Measurements from ENCODE around the gene STK4.

Gene STK4

DNA sequence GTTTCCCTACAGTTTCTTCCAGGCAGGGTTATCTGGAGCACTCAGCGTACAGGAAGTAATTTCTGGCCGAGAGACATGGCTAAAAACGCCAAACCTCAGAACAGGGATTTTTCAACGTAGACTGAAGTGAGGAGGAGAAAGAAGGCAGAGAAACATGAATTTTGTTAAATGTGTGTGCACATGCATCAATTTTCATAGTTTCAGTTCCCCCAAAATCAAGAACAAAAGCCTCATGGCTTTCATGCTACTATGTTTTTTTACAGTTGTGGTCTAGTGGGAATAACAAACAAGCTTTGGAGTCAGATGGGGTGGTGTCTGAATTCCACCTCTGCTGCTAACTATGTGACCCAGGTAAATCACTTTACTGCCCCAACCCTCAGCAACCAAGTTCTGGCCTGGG is 11.0 kb upstream of the STK4 start:
- no peak for DNase-seq

DNA sequence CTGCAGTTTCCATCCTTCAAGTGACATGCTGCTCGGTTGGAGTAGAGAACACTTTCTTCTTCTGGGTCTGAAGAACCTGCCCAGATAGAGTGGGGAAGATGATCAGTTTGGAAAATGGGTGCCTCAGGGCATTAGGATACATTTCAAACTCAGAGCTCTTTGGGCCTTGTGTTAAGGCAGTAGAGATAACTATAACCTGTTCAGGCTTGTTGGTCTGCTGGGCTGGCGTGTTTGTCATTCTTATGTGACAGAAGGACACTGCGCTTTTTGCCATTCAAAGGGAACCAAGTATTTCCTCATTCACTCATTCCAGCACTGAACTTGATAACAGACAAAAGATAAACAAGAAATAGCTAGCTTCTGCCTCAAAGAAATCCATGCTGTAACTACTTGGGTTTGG is 9.9 kb upstream of the STK4 start:
- no peak for DNase-seq

DNA sequence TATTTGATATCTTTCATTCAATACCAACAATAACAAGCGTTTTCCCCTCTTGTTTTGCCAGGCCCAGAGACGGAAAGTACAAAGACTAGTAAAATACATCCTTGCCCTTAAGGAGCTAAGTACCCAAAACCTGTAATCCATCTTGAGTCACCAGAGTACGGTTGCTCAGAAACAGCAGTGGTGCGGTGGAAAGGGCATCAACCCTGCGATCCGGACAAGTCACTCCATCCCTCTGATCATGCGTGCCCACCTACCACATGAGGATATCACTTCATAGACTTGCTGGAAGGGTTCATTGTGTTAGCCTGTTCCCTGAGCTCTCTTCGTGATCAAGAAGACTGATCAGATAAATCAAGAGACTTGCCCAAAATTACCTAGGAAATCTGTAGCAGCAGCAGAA is 8.0 kb upstream of the STK4 start:
- no peak for DNase-seq

DNA sequence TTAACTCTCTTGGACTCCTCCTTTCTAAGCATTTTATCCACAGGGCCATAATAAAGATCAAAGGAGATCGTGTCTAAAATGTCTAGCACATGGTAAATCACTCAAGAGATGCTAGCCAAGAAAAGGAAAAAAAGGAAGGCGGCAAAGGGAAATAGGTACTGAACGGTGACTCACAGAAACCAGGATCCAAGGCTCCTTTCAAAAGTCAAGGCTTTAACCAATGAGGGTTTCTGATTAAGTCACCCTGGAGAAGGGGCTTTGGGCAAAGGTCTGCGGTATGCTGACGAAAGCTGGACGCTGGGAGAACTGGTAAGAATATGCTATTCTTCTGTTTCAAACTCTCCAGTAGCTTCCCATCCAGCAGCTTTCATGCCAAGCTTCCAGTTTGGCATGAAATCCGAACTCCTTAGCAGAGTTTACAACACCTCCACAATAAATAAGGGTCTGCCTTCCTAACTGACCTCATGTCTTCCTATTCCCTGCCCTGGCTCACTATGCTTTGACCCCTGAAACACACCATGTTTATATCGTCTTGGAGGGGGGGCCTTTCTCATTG is 7.2 kb upstream of the STK4 start:
- DNase-seq: no peak

DNA sequence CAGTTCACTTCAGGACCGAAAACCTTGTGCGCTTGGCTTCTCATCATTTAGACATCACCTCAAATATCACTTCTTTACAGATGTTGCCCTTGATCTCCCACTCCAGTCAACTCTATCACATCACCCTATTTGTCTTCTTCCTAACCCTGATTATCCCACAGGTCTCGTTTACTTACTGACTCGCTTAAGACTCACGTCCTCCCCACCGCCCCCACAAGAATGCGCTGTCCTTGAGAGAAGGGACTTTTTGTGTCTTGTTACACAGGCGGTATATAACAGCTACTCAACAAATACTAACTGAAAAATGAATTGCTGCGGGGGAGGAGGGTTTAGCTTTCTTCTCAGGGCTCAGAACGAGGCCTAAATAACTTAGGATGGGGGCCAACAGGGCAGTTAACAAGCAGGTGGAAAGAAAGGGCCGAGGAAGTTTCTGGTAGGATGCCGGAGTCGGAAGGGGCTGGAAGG is 6.6 kb upstream of the STK4 start:
- no peak for DNase-seq

DNA sequence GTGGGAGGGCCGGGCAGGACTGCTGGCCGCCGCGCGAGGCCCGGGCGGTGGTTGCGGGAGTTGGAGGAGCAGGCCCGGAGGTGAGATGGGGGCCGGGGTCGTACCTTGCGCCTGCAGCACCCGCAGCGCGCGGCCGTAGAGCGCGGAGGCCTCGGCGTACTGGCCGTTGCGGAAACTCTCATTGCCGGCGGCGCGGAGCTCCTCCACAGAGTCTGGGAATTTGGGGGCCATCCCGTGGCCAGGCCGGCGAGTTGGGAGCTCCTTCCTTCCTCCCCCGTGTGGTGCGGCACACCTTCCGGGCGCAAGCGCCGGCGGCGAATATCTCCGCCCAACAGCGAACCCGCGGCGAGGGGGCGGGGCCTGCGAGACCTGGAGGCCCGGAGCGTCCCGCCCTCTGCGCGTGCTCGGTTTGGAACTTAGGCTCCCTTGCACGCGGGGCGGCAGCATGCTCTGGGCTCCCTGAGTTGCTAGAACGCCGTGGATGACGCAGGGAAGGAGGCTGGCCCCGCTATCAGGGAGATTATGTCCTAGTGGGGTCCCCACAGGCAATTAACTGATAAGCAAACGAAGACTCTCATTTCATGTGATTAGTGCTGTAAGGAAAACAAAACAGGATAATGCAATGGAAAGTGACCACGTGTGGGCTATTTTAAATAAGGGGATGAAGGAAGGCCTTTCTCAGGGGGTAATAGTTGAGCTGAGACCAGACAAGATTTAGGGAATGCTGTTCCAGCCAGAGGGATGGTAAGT is 6.0 kb upstream of the STK4 start, which contains the start of gene TOMM34:
TSS of gene TOMM34 (minus strand) at position 295 of the 750 bp plus-strand sequence. CDS start at position 231, 64 bp downstream.
- DNase-seq: peak; percentile 94 to 97

DNA sequence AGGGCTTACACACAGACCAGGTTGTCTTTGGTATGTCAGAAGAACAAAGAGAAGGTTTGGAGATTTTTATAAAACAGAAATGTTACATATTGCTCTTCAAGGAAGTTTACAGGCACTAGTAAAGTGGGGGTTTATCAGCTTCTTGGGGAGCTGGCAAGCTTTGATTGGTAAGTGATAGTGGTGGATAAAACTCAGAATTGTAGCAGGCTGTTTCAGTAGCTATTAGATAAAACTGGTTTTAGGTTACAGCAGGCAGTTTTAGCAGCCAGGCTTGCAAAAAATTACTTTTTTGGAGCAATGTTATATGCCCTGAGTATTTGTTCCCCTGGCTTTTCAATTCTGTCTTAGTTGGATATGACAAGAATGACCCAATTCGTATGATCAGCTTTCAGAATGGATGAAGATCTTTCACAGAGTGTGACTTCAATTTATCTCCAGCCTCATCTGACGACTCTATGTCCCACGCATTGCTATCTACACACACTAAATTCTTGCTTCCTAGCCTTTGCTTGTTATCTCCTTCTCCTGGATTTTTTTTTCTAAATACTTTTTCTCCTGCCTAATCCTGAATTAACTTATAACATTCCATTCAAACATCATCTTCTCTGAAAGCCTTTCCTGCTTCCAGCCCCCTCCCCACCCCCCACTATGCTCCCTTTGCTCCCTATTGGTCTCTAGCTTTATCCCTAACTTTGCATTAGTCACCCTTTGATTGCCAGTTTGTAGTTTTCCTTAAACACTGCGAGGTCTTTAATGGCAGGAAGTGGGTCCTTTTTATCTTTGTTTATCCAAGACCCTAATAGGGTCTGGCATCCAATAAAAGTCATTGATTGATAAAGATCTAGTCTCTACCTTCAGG is 5.1 kb upstream of the STK4 start:
- no peak for DNase-seq

DNA sequence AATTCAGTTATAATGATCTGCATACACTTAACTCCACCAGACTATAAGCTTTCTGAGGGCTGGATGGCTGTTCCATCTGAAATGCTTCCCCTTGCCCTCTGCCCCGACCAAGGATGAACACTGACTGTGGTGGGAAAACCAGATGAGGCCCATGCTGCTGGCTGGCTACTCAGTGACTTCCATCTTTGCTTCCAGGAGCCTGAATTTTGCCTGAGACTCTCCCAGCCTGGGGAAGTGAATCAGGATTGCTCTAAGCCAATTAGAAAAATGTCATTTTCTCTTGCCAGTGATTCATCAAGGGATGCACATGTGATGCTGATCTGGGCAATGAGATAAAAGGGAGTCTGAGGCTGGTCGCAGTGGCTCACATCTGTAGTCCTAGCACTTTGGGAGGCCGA is 4.4 kb upstream of the STK4 start:
- DNase-seq: no peak

DNA sequence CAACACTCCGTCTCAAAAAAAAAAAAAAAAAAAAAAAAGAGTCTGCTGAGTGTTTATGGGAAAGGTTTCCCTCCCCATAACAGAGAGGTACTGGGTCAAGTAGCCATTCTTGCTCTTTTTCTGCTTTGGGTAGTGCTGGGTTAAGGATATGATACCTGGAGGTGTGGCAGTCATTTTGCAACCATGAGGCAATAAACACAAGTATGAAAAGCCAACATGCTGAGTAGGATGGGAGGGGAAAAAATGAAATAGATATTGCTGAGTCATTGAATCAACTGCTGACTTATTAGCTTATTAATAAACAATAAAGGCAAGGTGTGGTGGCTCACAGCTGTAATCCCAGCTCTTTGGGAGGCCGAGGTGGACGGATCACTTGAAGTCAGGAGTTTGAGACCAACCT is 3.8 kb upstream of the STK4 start:
- no peak for DNase-seq

DNA sequence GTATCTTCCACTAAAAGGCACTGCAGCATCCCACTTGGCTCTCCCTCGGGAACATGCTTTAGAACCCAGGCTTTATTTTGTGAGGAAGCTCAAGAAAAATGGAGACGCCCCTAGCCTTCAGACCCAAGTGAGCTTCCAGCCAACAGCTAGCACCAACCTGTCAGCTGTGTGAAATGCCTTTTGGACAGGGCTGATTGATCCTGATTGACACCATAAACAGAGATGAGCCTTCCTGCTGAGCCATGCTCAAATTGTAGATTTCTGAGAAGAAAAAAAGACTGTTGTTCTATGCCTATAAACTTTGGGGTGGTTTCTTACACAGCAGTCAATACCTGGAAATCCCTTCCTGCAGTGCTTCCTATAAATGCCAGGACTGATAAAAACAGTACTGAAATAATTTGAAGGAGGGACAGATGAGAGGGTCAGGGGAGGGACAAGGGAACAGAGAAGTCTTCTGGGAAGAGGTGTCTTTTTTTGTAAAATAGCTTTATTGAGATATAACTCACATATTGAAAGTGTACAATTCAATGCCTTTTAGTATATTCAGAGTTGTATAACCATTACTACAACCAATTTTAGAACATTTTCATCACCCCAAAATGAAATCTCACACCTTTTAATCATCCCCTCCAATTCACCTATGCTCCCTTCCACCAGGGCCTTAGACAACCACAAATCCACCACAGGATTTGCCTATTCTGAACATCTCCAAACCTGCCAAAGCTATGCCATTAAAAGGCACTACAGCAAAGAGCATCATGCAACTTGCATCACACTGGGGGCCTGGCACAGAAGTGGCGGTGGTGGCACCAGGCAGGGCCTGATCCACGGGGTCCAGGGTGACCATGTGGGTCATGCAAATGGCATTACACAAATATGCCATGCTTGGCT is 2.7 kb upstream of the STK4 start:
- no peak for DNase-seq

DNA sequence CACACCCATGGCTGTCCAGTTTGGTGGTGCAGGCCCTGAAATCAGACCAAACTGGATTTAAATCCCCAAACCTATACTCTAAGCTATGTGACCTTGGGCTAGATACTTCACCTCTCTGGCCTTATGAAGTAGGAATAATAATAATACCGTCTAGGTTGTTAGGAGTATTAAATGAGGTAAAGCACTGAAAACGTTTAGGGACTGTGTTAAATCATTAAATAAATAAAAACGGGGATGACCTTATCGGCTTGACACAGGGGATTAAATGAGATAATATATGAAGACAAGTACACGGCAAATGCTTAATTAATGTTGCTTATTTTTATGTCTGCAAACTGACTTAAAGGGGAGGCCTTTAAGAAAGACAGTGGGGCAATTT is 672 bp upstream of the STK4 start:
- no peak for DNase-seq

DNA sequence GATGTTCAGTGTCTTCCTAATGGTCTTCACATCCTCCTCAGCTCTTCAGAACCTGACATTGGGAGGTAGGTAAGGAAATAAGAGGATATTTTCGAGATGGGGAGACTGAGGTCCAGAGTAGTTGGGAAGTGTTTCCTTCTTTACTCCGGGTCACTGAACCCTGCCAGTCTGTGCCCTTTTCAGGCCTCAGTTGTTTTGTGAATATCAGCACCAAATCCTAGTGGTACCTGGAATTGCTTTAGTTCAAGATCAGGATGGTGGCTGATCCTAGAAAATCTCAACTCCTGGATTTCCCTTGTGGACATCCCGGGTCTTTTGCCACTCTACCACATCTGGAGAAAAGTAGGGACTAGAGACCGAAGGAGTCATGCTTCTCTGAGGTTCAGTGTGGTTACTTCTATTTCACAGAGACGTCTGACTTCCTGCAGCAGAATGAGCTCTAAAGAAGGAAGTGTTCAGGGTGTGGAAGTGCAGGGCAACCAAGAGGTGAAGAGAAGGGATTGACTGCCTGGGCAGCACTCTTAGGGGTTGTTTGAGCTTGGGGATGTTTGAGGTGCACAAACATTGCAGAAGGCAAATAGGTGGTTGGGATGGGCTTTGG is 995 bp downstream of the STK4 start:
- no peak for DNase-seq

DNA sequence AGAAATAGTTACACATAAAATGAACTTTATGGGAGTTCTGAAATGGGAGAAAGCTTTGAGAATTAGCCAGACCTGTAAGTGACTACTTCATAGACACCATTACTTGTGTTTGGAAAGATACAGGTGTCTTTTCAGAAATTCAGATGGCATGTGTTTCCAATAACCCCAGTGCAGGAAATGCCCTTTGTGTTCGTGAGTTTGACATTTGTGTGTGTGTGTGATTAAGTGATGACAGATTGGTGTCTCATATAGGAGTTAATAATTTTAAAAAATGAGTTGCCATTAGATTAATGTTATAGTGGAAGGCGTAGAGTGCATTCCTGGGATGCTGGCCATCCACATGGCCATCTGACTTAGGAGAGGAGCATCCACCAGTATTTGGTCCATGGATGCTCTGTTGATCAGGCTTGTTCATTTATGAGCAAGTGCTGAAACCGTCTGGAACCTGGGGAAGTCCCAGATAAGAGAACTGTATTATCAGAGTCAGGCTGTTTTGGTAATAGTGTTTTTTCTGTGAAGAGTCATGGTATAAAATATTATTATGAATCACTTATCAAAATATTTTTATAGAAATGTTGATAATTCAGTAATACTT is 3.1 kb downstream of the STK4 start:
- no peak for DNase-seq

DNA sequence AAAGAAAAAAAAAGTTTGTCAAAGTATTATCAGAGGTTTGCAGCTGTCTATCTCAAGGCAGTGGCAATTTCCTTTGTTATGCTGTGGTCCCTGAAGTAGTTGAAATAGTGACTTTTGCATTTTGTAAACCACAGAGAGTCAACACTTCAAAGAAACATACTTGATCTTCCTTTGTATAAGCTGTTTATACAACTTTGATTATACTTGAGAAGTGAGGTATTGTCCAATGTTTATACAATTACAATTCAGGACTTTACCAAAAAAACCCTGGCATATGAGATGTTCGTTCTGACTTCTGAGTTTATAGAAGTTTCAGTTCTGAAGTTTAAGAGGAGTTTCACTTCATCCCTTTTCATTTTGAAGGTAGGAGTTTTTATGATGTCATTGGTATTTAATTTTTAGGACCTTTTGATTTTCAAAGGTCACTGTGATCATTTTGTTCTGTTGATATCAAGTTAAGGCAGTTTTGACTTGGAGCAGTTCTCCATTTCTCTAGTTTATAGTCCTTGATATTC is 4.0 kb downstream of the STK4 start:
- DNase-seq: no peak

DNA sequence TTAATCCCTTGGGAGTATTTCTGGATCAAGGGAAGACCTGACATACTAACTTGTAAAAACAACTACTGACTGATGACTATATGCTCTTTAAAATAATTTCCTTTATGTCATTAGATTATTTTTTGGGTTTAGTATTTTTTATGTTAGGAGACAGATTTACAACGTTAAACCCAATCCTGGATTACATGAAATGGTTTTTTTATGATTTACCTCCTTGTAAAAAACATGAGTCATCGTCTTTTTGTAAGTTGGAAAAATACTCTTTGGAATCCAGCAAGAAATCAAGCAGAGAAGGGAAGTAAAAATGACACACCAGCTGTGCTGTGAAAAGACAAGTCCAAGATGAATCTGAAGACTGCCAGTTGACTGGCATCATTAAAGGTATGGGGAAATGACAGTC is 6.7 kb downstream of the STK4 start:
- DNase-seq: no peak

DNA sequence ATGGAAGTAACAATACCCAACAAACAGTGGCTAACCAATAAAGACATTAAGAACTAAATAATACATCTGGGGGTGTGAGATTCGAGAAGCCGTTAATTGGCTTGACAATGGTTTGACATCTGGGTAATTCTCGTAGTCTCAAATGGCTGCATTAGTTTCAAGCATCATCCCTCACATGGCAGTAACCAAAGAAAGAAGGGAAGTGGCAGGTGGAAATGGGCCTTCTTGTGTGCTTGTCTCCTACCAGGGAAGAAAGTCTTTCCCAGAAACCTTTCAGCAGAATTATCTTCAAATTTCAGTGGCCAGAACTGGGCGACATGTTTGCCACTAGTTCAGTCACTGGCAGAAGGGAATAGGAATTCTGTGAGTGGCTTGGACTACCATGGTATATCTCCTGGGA is 10.4 kb downstream of the STK4 start:
- no peak for DNase-seq

DNA sequence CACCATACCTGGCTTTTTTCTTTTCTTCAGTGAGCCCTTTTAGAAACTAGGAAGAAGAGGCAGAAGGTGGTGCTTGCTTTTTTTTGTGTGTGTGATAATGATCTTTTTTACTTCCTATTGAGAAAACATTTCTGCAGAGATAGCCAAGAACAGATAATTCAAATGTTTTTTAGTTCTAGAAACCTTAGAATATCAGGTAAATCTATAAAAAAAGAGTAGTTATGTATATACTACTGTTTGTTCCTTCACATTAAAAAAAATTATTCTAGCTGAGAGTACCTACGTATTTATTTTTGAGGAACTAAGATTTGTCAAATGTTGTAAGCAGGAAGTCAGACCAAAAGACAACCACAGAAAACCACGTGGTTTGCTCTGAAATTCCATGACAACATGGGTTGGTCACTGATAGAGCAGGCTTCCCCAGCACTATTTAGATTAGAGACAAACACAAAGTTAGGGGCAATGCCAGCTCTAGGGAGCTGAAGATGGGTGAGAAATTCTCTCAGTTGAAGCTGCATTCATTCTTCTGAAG is 12.8 kb downstream of the STK4 start:
- DNase-seq: no peak

DNA sequence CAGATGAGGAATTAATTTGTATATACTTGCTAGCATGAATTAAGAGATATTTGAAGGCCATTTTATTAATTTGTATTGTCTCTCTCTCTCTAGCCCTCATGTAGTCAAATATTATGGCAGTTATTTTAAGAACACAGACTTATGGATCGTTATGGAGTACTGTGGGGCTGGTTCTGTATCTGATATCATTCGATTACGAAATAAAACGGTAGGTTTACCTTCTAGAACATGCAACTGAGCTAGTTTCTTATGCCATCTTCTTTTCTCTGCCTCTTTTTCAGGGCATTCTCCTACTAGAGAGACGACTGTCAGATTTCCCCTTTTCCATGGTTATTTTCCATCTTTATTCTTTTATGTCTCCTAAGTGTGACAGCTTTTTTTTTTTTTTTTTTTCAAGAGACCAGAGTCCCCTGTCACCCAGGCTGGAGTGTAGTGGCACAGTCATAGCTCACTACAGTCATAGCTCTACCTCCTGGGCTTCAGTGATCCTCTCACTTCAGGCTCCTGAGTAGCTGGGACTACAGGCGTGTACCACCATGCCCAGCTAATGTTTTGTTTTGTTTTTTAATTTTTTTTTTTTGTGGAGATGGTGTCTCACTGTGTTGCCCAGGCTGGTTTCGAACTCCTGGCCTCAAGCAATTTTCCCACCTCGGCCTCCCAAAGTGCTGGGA is 15.6 kb downstream of the STK4 start:
- no peak for DNase-seq

DNA sequence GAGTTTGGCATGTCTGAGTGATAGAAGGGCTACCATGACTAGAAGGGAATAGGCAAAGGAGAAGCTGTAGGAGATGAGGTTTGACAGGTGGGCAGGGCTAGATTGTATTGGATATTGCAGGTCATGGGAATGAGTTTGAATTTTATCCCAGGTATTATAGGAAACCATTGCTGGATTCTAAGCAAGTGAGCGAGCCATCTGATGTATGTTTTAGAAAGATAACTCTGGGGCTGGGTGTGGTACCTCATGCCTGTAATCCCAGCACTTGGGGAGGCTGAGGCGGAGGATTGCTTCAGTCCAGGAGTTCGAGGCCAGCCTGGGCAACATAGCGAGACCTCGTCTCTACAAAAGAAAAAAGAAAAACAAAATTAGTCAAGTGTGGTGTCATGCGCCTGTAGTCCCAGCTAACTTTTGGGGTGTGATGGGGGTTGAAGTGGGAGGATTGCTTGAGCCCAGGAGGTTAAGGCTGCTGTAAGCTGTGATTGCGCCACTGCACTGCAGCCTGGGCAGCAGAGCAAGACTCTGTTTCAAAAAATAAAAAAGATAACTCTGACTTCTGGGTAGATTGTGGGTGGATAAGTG is 16.9 kb downstream of the STK4 start:
- DNase-seq: no peak

DNA sequence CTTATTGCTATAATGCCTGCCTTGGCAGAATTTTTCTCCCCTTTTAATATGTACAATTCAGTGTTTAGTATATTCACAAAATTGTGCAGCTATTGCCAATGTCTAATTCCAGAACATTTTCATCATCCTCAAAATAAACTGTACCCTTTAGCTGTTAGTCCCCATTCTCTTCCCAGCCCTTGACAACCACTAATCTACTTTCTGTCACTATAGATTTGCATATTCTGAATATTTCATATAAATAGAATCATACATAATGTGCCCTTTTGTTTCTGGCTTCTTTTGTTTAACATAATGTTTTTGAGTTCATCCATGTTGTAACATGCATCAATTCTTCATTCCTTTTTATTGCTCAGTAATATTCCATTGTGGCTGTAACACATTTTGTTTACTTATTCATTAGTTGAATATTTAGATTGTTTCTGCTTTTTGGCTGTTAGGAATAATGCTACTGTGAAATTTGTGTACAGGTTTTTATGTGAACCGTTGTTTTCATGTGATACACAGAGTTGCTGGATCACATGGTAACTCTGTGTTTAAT is 22.4 kb downstream of the STK4 start:
- no peak for DNase-seq

Data from NCI-H1930 (cell line).